NCI-H2227 (cell line): ENCODE measurements around the gene LMBR1.

Experiments
- DNase-seq: peaks from one replicate; lab custom pipeline; 2025; ENCODE audit not compliant: unreplicated experiment; lab: John Stamatoyannopoulos, UW

The LMBR1 gene

DNA sequence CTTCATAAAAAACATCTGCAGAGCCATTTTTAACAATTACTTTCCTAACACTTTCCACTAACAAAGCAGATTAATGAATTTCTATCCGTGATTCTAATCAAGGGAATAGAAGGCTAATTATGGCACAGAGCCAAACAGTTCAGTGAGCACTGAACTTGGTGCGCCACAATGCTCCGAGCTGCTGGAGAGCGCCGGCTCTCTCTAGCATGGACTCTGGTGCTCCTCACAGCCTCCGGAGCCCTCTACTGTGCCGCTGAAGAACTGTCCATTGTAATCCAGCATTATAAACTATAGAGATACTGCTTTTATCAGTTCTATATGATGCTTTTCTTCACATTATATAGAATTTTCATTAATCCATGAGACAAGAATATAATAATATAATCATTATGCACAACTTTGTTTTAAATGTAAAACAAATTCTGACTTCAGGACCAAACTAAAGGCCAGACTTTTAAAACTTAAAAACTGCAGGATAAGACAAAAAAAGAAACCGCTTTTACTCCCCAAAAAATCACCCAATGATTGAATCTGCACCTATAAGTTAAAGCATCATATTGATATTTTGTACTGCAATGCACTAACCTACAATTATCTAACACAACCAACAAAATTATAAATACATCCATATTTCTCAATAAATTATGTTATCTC is 128.8 kb downstream of the LMBR1 start:
- peak; percentile 67 for DNase-seq

DNA sequence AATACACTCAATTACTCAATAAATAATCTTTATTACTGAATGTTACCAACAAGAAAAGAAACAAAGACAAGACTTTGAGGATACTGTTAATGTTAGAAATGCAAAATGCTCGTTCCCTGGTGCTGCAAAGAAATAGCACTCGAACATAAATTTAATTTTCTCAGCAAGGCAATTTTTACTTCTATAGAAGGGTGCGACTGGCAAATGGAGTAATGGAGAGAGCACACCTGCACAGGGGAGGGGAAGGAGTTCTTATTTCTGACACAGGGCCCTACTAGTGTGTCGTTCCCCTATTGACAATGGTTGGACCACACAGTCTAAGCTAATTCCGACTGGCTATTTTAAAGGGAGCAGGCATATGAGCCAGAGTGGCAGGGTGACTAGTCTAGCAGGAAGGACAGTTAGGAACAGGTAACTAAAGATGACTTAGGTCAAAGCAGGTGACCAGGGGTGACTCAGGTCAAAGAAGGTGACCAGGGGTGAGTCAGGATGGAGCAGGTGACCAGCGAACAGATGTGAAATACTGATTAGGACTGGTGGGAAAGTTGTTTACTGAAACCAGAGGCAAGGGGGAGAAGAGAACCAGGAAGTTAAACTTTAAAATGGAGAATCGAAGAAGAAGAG is 133.3 kb downstream of the LMBR1 start:
- no peak for DNase-seq

DNA sequence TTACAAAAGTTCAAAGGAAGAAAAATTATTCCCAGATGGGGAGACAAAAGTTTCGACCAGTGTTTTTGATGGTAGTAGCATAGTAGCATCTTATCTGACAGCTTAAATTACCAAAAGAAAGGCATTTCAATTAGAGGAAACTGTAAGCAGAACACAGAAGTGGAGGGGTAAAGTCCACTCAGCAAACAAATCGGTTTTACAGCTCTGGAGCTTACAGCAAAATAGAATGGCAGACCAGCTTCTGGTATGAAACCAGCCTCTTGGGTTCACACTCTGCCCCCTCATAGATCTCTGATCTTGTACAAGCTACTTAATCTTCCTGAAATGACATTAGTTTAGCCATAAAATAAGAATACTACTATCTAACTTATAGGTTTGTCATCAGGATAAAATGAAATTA is 133.8 kb downstream of the LMBR1 start:
- DNase-seq = no peak

DNA sequence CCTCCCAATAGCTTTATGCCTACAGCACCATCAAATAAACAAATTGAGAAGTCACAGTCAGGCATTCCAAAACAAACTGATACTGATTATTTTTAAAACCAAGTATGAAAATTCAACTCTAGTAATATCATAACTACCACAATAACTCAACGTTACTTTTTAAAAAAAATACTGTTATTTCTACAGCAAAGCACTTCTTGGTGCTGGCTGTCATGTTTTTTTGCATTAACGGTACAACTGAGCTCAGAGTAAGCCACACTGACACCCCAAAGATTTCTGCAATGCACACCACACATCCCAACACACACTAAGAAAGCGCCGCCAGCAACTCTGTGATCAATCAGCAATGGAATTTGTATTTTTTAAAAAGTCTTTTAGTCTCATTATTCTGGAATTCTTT is 138.8 kb downstream of the LMBR1 start:
- no peak for DNase-seq

DNA sequence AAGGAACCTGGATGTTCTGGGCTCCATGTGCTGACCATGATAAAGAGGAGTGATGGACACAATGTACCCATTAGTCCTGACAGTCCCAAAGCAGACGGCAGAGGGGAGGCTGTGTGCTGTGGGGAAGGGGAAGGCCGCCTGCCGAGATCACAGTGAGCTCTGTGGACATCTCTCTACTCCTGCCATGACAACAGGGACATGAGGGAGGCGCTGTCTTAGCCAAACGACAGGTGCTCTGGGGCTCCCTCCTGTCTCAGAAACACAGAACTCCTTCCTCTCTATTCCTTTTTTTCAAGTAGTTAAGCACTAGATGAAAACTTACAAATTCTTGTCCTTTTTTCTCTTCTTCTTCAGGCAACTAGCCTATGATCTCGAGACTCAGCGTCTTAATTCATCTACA is 139.4 kb downstream of the LMBR1 start:
- DNase-seq = no peak

DNA sequence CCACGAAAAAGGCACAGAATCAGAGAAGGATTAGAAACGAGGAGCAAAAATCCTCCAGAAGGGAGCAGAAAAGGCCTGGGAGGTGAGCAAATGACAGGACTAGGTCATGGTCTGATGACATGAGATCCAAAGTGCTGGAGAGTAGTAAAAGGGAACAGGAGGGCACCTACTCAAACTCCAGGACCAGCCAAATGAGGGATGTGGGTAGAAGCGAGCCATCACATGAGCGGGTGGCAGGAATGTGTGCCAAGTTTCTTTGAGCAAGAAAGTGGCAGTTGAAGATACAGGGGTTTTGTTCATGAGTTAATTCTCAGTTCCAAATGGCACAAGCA is 139.8 kb downstream of the LMBR1 start:
- DNase-seq = no peak

DNA sequence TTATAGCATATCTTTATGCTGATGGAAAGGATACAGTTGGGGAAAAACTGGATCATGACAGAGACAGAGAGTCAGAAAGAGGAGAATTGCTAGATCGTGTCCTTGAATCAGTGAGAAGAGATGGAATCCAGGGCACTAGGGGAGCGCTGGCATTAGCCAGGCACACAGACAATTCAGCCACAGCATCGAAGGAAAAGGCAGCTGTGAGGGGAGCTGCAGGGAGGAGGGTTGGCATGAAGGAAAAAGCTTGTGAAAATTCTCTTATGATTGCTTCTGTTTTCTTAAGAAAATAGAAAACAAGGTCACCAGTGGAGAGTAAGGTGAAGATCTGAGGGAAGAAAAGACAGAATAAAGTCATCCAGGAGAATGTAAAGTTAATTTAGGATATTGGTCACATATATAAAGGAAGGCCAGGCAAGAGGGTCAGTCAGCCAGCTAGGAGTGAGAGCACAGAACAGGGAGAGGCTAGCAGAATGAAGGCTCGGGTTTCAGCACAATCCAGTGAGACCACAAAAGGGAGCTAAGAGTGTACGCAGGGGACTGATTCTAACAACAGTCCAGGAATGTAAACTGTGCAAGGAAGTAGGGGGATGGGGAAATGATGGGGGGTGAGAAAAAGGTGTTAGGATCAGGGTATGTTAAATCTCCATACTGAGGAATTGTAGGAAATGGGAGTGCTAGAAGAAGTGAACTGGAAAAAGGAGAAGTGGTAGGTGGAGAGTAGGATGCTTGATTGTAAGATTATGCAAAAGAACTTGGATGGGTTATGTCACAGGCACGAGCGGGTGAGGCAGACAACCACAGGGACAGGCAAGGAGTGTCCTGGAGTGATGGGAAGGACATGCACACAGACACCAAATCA is 140.4 kb downstream of the LMBR1 start:
- DNase-seq = no peak

DNA sequence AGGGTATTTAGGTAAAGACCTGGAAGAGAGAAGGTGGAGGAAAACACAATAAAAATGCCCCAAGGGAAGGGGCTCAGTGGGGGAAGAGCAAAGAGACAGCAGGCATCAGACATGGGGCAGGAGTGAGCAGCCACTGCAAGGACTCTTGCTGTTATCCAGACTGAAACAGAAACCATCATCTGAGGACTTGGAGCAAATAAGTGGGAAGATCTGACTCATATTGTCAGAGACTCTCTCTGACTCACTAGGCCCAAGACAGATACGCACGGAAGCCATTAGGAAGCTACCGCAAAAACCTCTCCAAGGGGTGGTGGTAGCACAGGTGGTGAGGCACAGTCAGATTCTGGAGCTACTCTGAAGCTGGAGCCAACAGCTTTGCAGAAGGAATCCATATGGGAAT is 141.7 kb downstream of the LMBR1 start:
- no peak for DNase-seq

DNA sequence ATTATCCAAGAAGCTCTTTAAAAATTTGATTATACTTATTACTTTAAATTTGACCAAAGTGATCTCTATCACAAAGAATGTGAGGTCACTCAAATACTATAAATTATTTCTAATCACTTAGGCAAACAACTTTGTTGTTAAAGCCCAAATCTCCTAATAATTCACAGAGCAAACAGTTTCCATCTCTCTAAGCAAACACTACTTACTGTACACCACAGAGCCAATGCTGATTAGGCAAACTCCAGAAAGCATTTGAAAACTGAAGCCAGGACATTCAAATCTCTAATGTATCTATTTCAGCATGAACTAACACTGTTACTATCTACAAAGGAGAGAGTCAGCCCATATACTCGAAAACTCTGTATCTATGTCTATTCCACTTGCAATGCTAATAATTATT is 145.3 kb downstream of the LMBR1 start:
- no peak for DNase-seq

DNA sequence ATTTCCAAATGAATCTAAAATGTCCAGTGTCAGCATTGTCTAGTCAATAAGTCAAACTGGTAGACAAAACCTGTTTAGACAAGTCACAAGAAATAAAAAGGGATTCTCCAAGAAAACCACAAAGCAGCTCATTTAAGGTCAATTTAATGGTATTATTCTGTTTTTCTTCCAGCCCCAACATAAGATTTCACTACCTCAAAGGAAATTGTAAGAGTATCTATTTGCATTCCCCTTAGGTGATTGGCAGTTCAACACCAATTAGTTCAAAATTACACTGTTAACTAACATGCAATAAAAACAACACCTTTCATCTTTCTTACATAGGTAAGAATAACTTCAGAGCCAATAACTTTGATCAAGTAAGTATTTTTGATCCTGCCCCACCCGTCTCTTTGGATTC is 146.1 kb downstream of the LMBR1 start:
- DNase-seq = no peak

DNA sequence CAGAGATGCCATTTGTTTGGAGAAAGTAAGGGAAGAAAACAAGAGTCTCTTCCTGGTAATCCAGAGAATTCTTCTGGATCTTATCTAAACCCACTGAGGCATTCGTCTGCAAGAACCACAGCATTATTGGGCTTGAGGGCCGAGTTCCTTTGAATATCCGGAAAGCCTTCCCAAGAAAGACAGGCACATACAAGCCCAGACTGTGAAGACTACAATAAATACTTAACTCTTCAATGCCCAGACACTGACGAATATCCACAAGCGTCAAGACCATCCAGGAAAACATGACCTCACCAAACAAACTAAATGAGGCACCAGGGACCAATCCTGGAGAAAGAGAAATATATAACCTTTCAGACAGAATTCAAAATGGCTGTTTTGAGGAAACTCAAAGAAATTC is 153.4 kb downstream of the LMBR1 start:
- DNase-seq = no peak

DNA sequence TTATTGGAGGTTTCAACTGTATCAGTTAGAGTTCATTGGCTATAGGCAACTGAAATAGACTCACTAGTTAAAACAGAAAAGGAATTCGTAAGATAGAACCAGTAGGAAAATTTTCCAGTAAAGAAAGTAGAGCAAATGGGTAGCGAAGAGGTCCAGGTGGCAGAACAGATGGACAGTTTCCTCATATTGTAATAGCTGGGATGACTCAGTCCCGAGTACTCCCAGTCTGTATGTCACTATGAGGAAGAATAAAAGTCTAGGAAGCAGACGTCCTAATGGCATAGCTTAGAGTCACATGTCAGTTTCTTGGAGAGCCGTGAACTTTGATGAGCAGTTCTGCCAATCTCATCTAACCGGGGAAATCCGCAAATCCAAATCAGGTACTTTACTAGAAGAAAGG is 157.1 kb downstream of the LMBR1 start:
- no peak for DNase-seq

DNA sequence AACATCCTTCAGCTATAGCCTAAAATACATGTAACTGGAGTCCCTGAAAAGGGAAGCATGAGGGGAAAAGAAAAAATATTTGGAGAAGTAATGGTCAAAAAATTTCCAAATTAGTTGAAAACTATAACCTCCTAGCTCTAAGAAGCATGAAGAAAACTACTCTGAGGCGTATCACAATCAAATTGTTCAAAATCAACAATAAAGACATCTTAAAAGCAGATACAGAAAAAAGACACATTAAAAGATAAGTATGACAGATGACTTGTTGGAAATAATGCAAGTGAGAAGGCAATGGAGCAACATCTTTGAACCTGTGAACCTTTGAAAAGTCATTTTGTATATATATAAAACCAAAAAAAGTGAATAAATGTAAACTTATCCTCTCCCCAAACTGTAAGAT is 159.3 kb downstream of the LMBR1 start:
- no peak for DNase-seq

DNA sequence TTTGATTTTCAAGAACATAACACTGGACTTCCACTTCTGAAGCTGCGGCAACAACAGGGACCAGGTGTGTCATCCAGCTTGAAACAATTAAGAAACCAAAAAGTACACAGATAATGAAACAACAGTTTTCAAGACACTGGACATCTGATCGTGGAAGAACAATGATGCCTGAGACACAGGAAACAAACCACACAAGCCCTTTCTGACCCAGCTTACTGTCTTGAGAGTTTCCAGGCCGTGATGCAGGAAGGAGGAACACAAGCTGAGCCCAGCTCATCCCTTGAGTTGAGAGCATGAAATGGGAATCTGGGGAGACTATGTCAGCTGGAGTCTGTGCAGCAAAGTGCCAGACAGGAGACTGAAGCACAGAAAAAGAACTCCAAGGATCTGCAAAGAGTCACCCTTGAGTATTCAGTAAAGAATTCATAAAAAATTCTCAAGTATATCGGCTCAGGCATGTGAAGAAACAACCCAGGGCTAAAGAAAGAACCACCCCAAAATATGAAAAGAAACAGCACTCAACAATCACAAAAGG is 160.8 kb downstream of the LMBR1 start:
- DNase-seq = no peak

DNA sequence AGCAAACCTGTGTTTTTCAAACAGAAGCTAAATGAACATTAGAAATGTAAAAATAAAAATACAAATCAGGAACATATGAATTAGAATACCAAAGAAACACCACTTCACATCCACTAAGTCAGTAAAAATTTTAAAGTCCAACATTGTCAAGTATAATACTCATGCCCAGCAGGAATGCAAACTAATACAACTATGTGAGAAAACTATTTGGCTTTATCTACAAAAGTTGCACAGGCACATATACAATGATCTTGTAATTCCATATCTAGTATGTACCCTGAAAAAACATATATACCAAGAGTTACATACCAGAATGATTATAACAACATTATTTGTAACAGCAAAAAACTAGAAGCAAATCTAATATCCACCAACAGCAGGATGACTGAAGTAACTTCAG is 161.3 kb downstream of the LMBR1 start:
- DNase-seq = no peak

DNA sequence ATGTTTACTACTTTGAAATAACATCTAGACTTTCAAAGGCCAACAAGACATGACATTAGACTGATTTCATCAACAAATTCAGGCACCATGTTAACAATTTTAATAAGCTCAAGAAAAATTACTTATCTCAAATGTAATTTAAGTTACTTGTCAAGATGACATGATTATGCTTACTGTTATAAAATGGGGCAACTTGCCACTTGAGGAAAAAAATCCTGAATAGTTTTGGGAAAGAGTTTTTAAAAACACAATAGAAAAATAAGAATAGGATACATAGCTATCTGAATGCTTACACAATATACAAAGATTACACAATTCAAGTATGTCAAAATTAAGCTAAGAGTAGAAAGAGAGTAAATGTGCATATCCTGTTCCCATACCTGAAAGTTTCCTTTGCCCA is 167.0 kb downstream of the LMBR1 start:
- no peak for DNase-seq

DNA sequence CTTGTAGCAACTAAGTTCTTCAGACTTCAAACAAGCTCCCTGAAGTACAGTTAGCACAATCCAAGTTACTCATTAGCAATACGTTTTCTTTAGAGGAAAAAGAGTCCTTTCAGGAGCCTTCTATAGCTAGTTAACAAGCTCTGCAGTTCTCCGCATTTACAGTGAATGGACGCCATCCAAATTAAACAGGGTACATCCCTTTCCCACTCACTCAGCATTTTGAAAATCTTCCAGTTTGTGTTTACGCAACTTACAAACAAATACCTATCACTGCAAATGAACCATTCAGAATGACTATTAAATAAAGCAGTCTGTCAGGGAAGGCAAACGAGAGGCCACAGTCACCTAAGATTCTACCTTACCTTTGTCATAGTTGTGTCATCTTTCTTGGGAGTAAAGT is 167.9 kb downstream of the LMBR1 start:
- no peak for DNase-seq

DNA sequence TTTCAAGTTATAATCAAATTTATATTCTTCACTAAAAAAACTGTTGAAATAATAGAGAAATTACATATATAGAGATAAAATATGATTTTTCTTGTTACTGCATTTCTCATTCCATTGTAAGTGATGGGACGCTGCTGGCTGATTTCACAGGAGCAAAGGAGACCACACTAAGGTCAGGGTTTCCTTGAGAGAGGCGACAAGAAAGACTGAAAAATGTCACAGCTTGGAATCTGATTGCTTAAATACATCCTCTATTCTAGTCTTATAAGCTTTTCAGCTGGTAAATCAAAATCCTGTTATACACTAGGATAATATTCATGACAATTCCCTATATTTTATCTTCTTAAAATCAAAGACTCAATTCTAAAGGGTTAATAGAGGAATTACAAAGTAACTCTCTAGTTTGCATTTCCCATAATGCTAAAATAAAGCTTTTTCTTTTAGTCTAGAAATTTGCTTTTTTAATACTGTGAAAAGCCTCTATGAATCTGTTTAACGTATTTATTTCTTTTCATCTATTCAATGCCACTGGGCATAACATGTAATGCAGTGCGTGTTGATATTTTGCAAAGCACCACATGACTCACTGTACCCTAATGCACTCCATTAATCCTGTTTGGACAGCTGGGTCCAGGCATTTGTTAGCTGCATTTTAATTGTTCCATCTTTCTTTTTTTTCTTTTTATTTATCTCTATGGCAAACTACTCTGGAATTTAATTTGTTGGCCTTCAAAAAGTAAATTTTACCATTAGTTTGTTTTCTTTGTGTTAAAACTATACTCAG is 170.7 kb downstream of the LMBR1 start:
- DNase-seq = no peak

DNA sequence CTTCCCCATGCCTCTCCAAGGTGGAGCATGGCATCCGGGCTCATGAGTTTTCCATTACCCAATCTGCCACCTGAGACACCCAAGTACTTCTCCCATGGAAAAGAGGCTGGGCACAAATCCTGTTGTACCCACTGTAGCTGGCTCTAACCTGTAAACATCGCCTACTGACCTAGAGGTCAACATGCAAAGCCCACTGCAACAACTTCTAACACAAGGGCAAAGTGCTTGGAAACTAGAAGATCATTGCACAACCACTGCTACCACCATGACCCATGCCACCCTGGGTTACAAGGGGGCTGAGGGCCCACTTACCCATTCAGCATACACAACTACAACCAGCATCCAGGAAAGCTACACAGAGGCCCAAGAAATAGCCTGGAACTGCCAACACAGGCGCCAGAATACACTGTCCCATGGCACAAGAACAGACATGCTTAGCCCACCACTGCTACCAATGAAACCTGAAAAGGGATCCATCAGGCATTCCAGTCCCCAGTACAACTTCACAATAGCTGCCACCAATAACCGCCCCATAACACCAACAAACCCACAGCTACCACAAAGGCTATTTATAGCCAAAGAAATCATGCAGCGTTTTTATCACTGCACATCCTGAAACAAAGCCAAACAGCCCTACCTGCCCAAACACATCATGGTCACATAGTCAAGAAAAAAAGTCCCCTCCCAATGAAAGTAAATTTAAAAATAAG is 189.1 kb downstream of the LMBR1 start:
- DNase-seq = no peak

DNA sequence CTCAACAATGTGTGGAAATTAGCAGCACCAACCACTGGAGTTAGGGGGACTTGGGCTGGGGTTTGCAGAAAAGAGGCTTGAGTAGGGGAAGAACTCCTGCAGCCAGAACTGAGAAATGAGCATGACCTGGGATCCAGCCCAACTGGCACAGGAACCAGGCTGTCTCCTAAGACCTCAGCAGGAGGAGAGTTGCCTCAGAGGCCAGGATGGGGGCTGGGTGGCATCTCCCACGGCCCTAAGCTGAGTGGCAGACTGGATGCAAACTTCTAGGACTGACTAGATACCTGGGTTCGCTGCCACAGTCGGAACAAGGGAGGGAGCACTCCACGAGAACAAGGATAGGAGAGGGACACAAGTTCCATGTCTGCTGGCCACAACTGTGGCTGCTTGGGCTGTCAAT is 189.8 kb downstream of the LMBR1 start:
- no peak for DNase-seq

DNA sequence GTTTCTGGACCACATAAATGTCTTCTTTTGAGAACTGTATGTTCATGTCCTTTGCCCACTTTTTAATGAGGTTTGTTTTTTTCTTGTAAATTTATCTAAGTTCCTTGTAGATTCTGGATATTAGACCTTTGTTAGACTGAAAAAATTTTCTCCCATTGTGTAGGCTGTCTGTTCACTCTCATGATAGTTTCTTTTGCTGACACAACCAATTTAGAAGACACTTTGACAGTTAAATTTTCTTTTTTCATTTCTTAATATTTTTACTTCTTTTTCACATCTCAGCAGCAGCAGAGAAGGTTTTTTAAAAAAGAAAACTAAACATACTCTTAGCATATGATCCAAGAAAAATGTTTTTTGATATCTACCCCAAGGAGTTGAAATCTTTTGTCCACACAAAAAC is 190.6 kb downstream of the LMBR1 start:
- no peak for DNase-seq
